Measurements from ENCODE around the gene FARS2. TPM values are rescaled to one million over a fixed set of nuclear protein-coding genes. Genes with fewer than 3 reads are reported as not detected.
A peak's percentile ranks its signal among the peaks of the same experiment; 100 is the strongest.

Gene FARS2
- total RNA-seq, 1 donor from 2014 or later: 8.2 TPM

DNA sequence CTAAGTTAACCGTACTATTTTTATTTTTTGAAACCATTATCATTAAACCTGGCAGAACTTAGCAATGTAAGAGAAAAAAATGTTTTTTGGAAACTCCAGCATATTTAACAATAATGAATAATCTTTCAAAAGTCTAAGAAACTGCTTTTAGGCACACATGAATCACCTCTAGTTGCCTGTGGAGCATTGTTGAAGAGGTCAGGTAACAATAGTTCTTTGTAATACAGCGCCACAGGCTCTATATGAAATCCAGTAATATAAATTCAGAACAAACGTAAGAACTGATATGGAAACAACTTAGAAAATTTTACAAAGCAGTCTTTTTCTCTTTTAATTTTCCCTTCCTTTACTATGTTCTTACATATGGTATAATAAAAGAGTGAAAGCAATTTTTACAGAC, 10.9 kb upstream of the FARS2 start:
- Histone ChIP-seq H3K36me3 (ENCODE audit: control insufficient read depth, insufficient read depth, low read length) (no peaks in the 10 kb centered on the region), H3K4me3 (ENCODE audit: low read depth, low read length) (no peak overlapping the region), H3K27me3 (ENCODE audit: control insufficient read depth, insufficient read depth, low read length) (no peaks in the 10 kb centered on the region)
- no peak for DNase-seq (ENCODE audit: low read depth)
- TF ChIP-seq, protein P1, sequence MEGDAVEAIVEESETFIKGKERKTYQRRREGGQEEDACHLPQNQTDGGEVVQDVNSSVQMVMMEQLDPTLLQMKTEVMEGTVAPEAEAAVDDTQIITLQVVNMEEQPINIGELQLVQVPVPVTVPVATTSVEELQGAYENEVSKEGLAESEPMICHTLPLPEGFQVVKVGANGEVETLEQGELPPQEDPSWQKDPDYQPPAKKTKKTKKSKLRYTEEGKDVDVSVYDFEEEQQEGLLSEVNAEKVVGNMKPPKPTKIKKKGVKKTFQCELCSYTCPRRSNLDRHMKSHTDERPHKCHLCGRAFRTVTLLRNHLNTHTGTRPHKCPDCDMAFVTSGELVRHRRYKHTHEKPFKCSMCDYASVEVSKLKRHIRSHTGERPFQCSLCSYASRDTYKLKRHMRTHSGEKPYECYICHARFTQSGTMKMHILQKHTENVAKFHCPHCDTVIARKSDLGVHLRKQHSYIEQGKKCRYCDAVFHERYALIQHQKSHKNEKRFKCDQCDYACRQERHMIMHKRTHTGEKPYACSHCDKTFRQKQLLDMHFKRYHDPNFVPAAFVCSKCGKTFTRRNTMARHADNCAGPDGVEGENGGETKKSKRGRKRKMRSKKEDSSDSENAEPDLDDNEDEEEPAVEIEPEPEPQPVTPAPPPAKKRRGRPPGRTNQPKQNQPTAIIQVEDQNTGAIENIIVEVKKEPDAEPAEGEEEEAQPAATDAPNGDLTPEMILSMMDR (IDR thresholded peaks at IDR 0.05; ENCODE audit: insufficient read depth, low read length, poor library complexity, severe bottlenecking): no peak

DNA sequence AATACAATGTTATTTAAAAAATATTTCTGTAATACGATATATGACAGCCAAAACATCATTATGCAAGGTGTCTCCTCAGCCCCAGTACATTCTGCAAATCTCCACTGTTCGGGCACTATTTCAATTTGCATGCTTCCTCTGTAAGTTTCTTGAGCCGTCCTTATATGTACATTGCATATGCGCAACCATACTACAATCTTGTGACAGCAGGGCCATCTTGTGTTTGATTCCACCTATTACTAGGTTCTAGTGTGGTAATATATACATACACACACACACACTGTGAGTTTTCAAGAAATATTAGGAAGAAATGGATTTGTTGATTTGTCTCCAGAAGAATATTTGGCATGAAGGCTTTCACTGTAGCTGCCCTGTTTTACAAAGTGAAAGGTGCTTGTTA, 10.4 kb upstream of the FARS2 start:
- Histone ChIP-seq H3K27me3 (ENCODE audit: control insufficient read depth, insufficient read depth, low read length) (no peaks in the 10 kb centered on the region), H3K36me3 (ENCODE audit: control insufficient read depth, insufficient read depth, low read length) (no peaks in the 10 kb centered on the region), H3K4me3 (ENCODE audit: low read depth, low read length) (no peak overlapping the region)
- DNase-seq (ENCODE audit: low read depth): no peak
- TF ChIP-seq, protein P1 (IDR thresholded peaks at IDR 0.05; ENCODE audit: insufficient read depth, low read length, poor library complexity, severe bottlenecking): no peak

DNA sequence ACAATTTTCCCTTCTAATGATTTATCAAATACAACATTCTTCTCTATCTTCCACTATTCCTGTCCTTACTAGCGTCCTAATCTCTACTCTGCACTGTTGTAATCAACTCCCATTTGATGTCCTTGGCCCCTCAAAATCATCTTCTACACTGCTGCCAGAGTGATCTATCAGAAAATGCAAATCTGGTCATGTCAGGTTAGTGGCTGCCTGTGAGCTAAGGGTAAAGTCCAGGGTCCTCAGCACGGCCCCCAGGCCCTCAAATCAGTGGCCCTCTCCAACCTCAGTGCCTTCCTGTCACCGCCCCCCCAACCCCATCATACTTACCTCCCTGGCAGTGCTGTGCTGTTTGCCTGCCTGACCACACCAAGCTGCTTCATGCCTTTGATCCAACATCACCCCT, 4.4 kb upstream of the FARS2 start:
- H3K27me3 ChIP-seq (ENCODE audit: control insufficient read depth, insufficient read depth, low read length): no peaks in the 10 kb centered on the region
- TF ChIP-seq, protein P1 (IDR thresholded peaks at IDR 0.05; ENCODE audit: insufficient read depth, low read length, poor library complexity, severe bottlenecking): no peak
- H3K36me3 ChIP-seq (ENCODE audit: control insufficient read depth, insufficient read depth, low read length): no peaks in the 10 kb centered on the region
- DNase-seq (ENCODE audit: low read depth): no peak
- no peak overlapping the region for H3K4me3 ChIP-seq (ENCODE audit: low read depth, low read length)

DNA sequence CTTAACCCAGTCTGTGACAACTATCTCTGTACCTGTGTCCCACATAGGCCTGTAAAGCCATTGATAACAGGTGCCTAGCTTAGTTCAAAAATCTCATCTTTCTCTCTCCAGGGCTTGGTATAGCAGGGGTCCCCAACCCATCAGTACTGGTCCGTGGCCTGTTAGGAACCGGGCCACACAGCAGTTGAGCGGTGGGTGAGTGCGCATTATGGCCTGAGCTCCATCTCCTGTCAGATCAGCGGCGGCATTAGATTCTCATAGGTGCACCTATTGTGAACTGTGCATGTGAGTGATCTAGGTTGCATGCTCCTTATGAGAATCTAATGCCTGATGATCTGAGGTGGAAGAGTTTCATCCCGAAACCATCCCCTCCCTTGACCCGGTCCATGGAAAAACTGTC, 3.9 kb upstream of the FARS2 start:
- Histone ChIP-seq H3K27me3 (ENCODE audit: control insufficient read depth, insufficient read depth, low read length) (no peaks in the 10 kb centered on the region), H3K4me3 (ENCODE audit: low read depth, low read length) (no peak overlapping the region), H3K36me3 (ENCODE audit: control insufficient read depth, insufficient read depth, low read length) (no peaks in the 10 kb centered on the region)
- DNase-seq (ENCODE audit: low read depth): no peak
- TF ChIP-seq, protein P1 (IDR thresholded peaks at IDR 0.05; ENCODE audit: insufficient read depth, low read length, poor library complexity, severe bottlenecking): no peak

DNA sequence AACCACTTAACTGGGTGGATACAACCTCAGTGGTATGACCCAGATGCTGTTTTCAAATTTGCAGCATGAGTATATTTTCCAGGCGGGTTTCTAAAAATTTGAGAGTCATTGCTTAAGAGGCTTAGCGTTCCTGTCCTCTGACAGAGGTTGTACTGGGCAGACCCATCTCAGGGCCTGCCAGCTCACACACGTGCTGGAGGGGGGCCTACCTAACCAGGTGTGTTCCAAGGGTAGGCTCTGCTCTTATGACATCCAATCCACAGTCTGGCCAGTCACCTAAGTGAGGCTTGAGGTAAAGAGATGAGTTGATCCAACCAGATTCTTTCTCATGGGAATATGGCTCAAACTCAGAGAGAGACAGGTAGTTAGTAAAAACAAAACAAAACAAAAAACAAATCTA, 1.9 kb upstream of the FARS2 start:
- no peak for DNase-seq (ENCODE audit: low read depth)
- H3K4me3 ChIP-seq (ENCODE audit: low read depth, low read length): peak overlapping the region; percentile 64
- H3K36me3 ChIP-seq (ENCODE audit: control insufficient read depth, insufficient read depth, low read length): no peaks in the 10 kb centered on the region
- TF ChIP-seq, protein P1 (IDR thresholded peaks at IDR 0.05; ENCODE audit: insufficient read depth, low read length, poor library complexity, severe bottlenecking): no peak
- H3K27me3 ChIP-seq (ENCODE audit: control insufficient read depth, insufficient read depth, low read length): no peaks in the 10 kb centered on the region

DNA sequence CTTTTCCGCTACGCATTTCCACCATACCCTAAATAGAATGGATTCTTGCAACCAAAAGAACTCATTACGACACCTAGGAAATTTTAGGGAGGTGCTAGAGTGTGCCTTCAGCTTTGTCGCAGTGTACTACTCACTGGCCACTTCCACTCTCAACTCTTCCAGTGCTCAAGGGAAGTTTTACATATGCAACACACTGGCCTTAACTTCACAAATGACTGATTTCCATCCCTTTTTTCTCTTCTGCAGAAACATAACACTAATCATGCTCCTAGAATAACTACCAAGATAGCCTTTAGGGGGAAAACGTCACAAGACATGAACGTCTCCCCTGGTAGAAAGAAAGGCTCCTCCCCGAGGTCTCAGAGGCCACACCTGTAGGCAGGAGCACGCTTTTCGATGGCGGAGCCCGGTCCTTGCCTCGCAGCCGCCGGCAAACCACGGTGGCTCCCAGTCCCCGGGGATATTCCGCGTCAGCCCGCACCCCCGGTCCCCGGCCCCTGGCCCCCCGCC, 1.1 kb upstream of the FARS2 start:
- no peaks in the 10 kb centered on the region for H3K27me3 ChIP-seq (ENCODE audit: control insufficient read depth, insufficient read depth, low read length)
- TF ChIP-seq, protein P1 (IDR thresholded peaks at IDR 0.05; ENCODE audit: insufficient read depth, low read length, poor library complexity, severe bottlenecking): no peak
- H3K36me3 ChIP-seq (ENCODE audit: control insufficient read depth, insufficient read depth, low read length): no peaks in the 10 kb centered on the region
- peak; percentile 39 for DNase-seq (ENCODE audit: low read depth)
- peak overlapping the region; percentile 64 for H3K4me3 ChIP-seq (ENCODE audit: low read depth, low read length)

Data from kidney epithelial cell (primary cell).